ENCODE results near the gene C21orf91.
A peak's percentile ranks its signal among the peaks of the same experiment; 100 is the strongest.

Gene C21orf91

GRCh38 chr21:17796503-17796902 lies 22.7 kb downstream of the C21orf91 start:
- DNase-seq = no peak

DNA sequence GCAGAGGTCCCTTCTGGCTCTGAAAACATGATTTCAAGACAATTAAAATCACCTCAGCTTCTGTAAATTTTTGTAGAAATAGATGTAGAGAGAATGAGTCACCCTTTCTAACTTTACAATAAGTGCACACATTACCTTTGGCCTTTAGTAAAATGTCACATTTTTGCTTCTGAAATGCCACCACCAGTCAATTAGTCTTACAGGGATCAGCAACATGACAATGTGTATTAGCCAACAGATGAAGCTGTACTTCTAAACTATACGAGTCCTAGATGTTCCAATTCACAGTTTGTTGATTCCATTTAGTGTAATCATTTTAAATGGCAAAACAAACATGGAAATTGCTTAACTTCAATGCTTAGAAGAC lies 23.1 kb downstream of the C21orf91 start:
- no peak for DNase-seq

DNA sequence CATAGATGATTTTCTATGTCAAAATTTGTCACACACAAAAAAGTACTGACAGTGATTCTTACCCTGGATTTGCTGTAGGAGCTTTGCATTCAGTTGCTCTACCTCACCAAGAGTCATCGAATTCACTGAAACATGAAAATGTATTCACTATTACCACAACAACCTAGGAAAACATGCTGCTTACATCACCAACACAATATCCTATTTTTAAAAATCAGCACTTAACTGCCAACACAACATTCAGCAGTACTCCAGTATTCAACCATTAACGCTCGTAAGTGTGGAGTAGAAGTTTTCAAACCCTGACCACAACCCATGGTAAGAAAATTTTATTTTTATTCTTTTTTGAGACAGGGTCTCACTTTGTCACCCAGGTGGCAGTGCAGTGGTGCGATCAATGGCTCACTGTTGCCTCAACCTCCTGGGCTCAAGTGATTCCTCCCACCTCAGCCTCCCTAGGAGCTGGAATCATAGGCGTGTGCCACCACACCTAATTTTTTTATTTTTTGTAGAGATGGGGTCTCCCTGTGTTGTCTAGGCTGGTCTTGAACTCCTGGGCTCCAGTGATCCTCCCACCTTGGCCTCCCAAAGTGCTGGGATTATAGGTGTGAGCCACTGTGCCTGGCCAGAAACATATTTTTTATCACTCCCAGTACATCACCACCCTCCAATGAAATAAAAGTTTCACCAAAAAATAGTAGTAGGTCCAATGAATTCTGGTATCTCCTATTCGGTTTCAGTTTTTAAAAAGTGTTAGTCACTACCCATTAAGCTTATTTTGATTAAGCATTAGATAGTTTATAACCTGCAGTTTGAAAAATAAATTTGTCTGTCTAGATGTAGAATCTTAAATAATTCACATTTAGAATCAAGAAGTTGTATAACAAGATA lies 23.8 kb downstream of the C21orf91 start:
- no peak for DNase-seq

DNA sequence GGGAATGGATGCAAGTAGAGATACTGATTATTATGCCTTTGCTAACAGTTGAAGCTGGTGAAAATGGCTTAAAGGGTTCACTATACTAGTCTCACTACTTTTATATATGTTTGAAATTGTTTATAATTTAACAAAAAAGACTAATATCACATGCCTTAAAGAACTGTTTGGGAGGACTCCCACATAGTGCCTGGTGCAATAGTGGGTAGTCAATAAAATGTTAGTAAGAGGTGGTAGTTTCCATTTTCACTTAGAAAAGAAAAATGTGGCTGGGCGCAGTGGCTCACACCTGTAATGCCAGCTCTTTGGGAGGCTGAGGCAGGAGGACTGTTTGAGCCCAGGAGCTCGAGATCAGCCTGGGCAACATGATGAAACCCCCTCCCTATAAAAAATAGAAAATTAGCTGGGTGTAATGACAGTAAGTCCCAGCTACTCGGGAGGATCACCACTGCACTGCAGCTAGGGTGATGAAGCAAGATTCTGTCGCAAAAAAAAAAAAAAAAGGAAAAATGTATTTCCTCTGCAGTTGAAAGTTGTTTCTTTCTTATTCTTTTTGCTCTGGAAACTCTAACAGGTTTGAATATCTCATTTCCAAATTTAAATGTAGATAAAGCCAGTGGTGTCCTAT lies 24.5 kb downstream of the C21orf91 start:
- DNase-seq = no peak

DNA sequence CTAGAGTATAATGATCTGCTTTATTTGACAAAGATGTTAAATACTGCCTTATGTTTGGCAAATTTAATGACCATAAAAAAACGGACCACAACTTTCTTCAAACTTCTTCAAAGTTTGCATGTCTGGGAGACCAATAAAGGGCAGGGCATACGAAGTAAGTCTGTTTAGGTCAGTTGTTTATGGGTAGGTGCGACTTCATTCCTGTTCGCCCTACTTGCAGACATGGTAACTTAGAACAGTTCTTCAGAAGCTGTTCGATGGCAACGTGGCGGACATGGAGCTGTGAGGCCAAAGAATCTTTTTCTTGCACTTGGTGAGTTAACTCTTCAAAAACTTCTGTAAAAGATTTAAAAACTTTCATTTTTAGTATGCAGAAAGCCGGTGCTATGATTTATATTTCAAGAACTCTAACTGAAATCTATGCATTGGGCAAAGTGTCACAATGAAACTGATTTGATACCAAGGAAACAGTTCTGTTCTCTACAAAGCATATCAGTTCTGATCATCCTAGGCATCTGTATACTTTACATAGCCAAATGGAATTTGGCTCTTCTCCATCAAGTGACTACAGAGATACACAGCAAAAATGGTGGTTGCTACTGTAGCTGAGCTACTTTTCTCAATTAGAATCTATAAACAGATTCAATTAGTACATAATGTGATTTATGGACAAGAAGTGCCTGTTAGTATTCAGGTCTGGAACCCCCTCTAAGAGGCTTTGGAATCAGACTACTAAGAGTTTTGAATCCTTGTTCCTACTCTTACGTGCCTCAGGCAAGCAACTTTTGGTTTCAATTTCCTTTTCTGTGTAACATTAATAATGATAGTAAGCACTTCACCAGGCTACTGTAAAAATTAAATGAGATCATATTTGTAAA lies 25.7 kb downstream of the C21orf91 start:
- DNase-seq = peak; percentile 41

GRCh38 chr21:17789656-17790055 lies 29.5 kb downstream of the C21orf91 start:
- DNase-seq = no peak

GRCh38 chr21:17789069-17789468 lies 30.1 kb downstream of the C21orf91 start:
- no peak for DNase-seq

- DNase-seq = no peak
Observed at GRCh38 chr21:17786851-17787181, 32.3 kb downstream of the C21orf91 start.

GRCh38 chr21:17786071-17786850 lies 32.9 kb downstream of the C21orf91 start:
- DNase-seq = no peak

- DNase-seq = no peak
Observed at GRCh38 chr21:17785403-17785788, 33.8 kb downstream of the C21orf91 start.

DNA sequence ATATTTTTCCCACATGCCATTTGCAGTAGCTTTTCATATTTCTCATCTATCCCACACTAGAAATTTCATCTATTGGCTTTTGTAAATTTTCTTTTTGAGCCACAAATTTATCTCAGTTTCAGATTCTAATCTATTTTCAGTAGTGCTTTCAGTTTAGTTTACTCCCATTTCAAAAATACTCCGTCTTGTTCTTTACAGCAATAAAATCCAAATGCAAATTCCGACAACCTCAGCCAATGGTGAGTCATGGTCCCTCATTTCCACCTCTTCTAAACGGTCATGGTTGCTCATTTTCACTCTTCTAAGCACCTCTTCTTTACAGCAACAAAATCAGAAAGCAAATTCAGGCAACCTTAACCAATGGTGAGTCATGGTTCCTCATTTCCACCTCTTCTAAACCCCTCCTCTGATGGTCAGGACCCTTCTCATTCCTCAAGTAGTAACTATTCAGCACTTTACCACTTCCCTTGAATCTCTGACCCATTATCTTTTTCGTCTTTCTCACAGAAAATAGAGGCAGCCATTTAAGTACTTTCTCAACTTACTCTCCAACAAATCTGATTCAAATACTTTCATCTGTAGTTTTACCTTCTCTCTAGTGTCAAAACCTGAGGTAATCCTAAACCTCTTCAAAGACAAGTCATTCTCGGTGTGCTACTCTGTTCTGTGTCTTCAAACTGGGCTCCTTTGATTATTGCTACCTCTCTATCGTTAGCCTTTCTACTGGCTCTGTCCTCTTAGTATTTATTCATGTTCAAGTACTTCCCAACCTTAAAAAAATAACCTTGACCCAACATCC lies 34.4 kb downstream of the C21orf91 start:
- no peak for DNase-seq

DNA sequence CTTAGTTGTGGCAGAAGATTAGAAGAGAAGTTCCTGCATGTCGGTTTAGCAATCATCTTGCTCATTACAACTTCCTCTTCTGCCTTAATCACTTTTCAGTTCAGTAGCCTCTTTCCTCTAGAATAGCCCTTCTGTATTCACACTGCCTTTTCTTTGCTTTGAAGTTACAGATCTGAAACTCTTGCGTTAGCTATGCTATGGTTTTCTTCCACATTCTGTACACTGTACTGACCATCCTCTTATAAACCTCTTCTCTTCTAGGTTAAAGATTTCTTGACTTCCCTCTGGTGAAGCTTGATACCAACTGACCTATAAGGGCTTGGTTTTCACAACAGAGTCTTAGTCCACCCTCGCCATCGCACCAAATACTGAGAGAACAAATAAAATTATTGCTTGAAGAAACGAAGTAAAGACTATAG lies 35.0 kb downstream of the C21orf91 start:
- DNase-seq = no peak

DNA sequence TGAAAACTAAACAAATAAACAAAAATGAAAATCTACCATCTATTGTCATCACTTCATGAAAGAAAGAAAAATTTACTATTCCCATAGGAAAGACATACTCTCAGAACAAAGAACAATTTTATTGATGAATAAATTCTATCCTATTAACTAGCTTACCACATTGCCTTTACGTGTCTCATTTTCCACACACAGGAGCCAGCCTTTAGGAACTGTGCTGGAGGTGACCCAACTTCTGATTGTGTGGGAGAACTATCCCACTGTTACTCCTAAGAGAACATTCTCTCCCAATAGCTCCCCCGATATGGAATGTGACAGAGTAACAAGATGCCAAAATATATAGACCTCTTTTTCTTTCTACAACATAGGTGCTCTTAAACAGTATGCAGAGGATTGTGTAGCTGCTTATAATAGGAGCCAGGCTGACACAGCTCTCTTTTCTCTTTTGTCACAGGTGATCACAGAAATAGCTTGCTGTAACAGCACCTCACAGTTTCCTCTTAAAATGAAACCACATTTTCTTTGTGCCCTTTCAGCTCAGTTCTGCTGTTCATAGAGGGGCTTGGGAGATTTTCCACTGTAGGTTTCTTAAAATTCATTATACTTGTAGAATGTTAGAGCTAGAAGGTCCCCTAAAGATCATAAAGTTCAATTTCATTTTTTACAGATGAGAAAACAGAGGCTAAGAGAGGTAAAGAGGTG lies 35.5 kb downstream of the C21orf91 start:
- DNase-seq = no peak

DNA sequence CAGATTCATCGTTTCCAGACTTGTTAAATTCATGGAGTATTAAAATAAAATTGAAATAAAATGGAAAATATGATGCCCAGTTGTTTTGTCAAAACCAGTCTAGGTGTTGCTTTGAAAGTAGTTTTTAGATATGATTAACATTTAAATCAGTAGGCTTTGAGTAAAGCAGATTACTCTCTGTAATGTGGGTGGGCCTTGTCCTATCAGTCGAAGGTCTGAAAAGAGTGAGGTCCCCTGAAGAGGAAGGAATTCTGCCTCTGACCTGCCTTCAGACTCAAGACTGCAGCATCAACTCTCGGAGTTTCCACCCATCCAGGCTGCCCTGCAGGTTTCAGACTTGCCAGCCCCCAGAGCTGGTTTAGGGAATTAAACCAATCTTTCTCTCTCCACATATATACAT lies 36.2 kb downstream of the C21orf91 start:
- DNase-seq = no peak

GRCh38 chr21:17782051-17782450 lies 37.1 kb downstream of the C21orf91 start:
- DNase-seq = no peak

- no peak for DNase-seq
Observed at GRCh38 chr21:17781524-17781923, 37.6 kb downstream of the C21orf91 start.

GRCh38 chr21:17780539-17780938 lies 38.6 kb downstream of the C21orf91 start:
- no peak for DNase-seq

DNA sequence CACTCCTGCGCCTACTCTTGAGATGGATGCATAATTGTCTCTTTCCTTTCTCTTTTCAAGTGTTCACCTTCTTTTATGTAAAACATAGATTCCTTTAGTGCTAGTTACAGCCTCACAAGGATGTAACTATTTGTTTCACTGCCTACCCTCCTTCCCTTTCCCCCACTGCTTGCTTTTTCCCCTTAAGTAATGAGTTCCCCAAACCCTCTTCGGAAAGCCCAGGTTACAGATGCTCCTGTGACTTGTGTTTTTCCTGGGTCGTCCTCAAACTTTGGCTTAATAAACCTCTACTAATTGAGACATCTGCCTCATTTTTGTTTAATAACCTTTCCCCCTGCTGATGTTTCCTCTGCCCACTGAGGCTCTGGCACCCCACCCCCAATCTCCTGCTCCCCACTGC lies 39.2 kb downstream of the C21orf91 start:
- DNase-seq = no peak

DNA sequence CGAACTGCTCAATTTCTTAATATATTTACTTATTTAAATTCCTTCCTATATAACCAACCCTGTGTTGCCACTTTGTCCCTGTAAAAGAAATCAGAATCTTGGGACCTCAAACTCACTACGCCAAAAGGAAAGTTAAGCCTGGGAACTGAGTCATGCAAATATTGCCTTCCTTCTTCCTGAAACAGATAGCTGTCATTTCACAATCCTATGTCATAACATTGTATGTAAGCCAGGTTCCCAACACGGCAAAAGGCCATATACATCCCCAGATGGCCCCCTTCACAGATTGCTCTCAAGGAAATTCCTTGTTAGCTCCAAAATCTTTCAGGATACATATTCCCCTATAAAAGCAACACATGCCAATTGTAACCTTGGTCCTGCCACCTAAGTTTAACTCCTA lies 39.7 kb downstream of the C21orf91 start:
- no peak for DNase-seq

DNA sequence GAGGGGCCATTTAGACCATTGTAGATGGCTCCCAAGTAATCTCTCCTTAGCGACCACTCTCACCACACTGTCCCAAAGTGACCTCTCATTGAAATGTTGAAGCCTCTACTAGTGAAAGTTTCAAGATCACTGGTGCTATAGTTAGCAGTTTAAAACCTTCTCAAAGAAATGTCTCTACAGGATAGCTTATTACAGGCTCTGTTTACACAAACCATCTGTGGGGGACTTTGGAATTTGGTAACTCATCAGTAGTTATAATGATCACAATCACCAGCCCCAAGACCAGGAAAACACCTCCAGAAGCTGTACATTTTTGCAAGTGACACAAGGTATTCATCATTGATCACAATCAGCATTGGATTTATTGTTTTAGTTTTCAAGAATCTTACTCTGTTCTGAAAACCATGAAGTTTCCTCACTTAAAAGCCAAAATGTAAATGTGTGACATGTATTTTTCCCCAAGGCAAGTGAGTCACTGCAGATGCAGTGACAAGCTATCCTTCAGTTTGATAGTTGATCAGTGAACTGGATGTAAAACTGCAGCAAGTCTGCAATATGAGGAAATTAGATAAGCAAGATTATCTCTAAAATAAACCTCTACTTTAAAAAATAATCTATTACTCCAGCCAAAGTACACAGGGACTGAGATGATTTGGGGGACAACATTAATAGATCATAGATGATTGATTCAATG lies 41.9 kb downstream of the C21orf91 start:
- DNase-seq = no peak
